SU-DHL-6 (cell line): ENCODE results near the gene FBXO42.
"Not testable (repeated sequence)": the region's sequence is repeated elsewhere in the genome, so short reads cannot be mapped to it uniquely, and the experiment has no call there.

Experiments
- H2AFZ ChIP-seq: fragments of 200-600 bp; sonication (generic); 2 replicates; pipeline ENCODE4 v1.6.1; 2014; ENCODE audit warnings: low read depth, mild to moderate bottlenecking, moderate library complexity, mixed read lengths, antibody characterized with exemption, low read length; ENCODE audit not compliant: severe bottlenecking
- H3F3A ChIP-seq: fragments of 200-600 bp; shearing (Covaris generic); 2 replicates; pipeline ENCODE4 v1.6.0; 2016; ENCODE audit warnings: antibody characterized with exemption, mild to moderate bottlenecking; ENCODE audit not compliant: insufficient read depth
- H3K27ac ChIP-seq: fragments of 200-600 bp; sonication (generic); 2 replicates; pipeline ENCODE4 v1.5.1; 2016; ENCODE audit warnings: low read depth, mild to moderate bottlenecking, low read length, moderate library complexity, mixed read lengths
- H3K27me3 ChIP-seq: fragments of 200-600 bp; sonication (generic), shearing (Covaris generic); 2 replicates; pipeline ENCODE4 v1.6.0; 2014; ENCODE audit warnings: mild to moderate bottlenecking, low read length
- H3K36me3 ChIP-seq: fragments of 200-600 bp; sonication (generic); 2 replicates; pipeline ENCODE4 v1.6.1; 2014; ENCODE audit warnings: mild to moderate bottlenecking, low read length, mixed read lengths
- H3K4me2 ChIP-seq: fragments of 300-600, 200-600 bp; shearing (Covaris generic), sonication (generic); 2 replicates; pipeline ENCODE4 v1.6.0; 2014; ENCODE audit warnings: low read length, low read depth, mild to moderate bottlenecking; ENCODE audit not compliant: poor library complexity, severe bottlenecking
- H3K4me3 ChIP-seq: fragments of 200-600 bp; sonication (generic); 2 replicates; pipeline ENCODE4 v1.5.1; 2014; ENCODE audit warnings: antibody characterized with exemption, low read length, mild to moderate bottlenecking, mixed read lengths; ENCODE audit not compliant: insufficient read depth, poor library complexity, severe bottlenecking
- H3K79me2 ChIP-seq: fragments of 200-600 bp; sonication (generic); 2 replicates; pipeline ENCODE4 v1.6.1; 2014; ENCODE audit warnings: mild to moderate bottlenecking, low read length, moderate library complexity; ENCODE audit not compliant: insufficient read depth
- H3K9ac ChIP-seq: fragments of 200-600 bp; sonication (generic); 2 replicates; pipeline ENCODE4 v1.7.0; 2014; ENCODE audit warnings: mild to moderate bottlenecking, low read length
- H3K9me2 ChIP-seq: fragments of 200-600 bp; sonication (generic); replicated peaks from 2 replicates; pipeline ENCODE4 v1.6.1; 2014; ENCODE audit warnings: low read length; ENCODE audit not compliant: insufficient read depth
- H3K9me3 ChIP-seq: fragments of 200-600 bp; sonication (generic); 2 replicates; pipeline ENCODE4 v1.6.1; 2014; ENCODE audit warnings: low read length, mixed read lengths; ENCODE audit not compliant: insufficient read depth
- H4K20me1 ChIP-seq: fragments of 200-600 bp; sonication (generic); 2 replicates; pipeline ENCODE4 v1.6.1; 2014; ENCODE audit warnings: low read depth, mild to moderate bottlenecking, antibody characterized with exemption, low read length, moderate library complexity, mixed read lengths
- CTCF ChIP-seq: fragments of 200-600 bp; sonication (generic); IDR thresholded peaks from one replicate; pipeline ENCODE4 v1.5.1; 2017; ENCODE audit warnings: antibody characterized with exemption, mild to moderate bottlenecking, low read length, moderate library complexity; ENCODE audit not compliant: insufficient read depth, poor library complexity, severe bottlenecking
- EZH2phosphoT487 ChIP-seq: fragments of 200-600 bp; sonication (generic), shearing (Covaris generic); conservative IDR thresholded peaks from 2 replicates; pipeline ENCODE4 v1.6.1; 2018; ENCODE audit warnings: mild to moderate bottlenecking, antibody characterized with exemption, low read length, moderate library complexity, mixed read lengths

The FBXO42 gene

GRCh38 chr1:16248007-16248436, 104.3 kb downstream of the FBXO42 start:
- no peaks in the 10 kb centered on the region for H3K9me3 ChIP-seq
- no peaks in the 10 kb centered on the region for H3K79me2 ChIP-seq
- H3K9me2 ChIP-seq: no peaks in the 10 kb centered on the region
- H3K27ac ChIP-seq: 0 out of 2 replicates have a peak overlapping the region, but pooled peaks have one; percentile 60
- H4K20me1 ChIP-seq: no peaks in the 10 kb centered on the region
- peaks cover 8% of the 10 kb centered on the region; the same call in 1 of the 2 replicates for H3F3A ChIP-seq
- H3K27me3 ChIP-seq: no peaks in the 10 kb centered on the region
- no peak overlapping the region for H2AFZ ChIP-seq
- H3K4me2 ChIP-seq: no peak overlapping the region
- no peaks in the 10 kb centered on the region for H3K36me3 ChIP-seq
- no peak overlapping the region for H3K9ac ChIP-seq
- no peak overlapping the region for H3K4me3 ChIP-seq
- TF ChIP-seq CTCF (no peak), EZH2phosphoT487 (no peak)

GRCh38 chr1:16247441-16247840, 104.8 kb downstream of the FBXO42 start:
- Histone ChIP-seq H4K20me1 (no peaks in the 10 kb centered on the region), H3K4me3 (no peak overlapping the region), H3K36me3 (no peaks in the 10 kb centered on the region), H3K9me2 (no peaks in the 10 kb centered on the region), H3K9me3 (no peaks in the 10 kb centered on the region), H3K27ac (no peak overlapping the region), H3F3A (peaks cover 8% of the 10 kb centered on the region; the same call in 1 of the 2 replicates), H3K27me3 (no peaks in the 10 kb centered on the region), H3K9ac (no peak overlapping the region), H2AFZ (no peak overlapping the region), H3K4me2 (no peak overlapping the region), H3K79me2 (no peaks in the 10 kb centered on the region)
- TF ChIP-seq EZH2phosphoT487 (no peak), CTCF (no peak)

GRCh38 chr1:16246961-16247360, 105.3 kb downstream of the FBXO42 start:
- no peaks in the 10 kb centered on the region for H4K20me1 ChIP-seq
- H3K36me3 ChIP-seq: no peaks in the 10 kb centered on the region
- no peaks in the 10 kb centered on the region for H3K79me2 ChIP-seq
- no peaks in the 10 kb centered on the region for H3K9me3 ChIP-seq
- H3K4me3 ChIP-seq: no peak overlapping the region
- H2AFZ ChIP-seq: no peak overlapping the region
- no peak overlapping the region for H3K9ac ChIP-seq
- no peak overlapping the region for H3K27ac ChIP-seq
- no peaks in the 10 kb centered on the region for H3K27me3 ChIP-seq
- peaks cover 8% of the 10 kb centered on the region; the same call in 1 of the 2 replicates for H3F3A ChIP-seq
- no peaks in the 10 kb centered on the region for H3K9me2 ChIP-seq
- no peak for TF ChIP-seq EZH2phosphoT487
- no peak overlapping the region for H3K4me2 ChIP-seq

GRCh38 chr1:16246239-16246638, 106.0 kb downstream of the FBXO42 start:
- not testable (repeated sequence) for H3K79me2 ChIP-seq, H3K4me3 ChIP-seq, H3K4me2 ChIP-seq, H3F3A ChIP-seq, H3K9me3 ChIP-seq, H3K9me2 ChIP-seq, H2AFZ ChIP-seq, H4K20me1 ChIP-seq, H3K36me3 ChIP-seq, H3K9ac ChIP-seq, H3K27ac ChIP-seq, H3K27me3 ChIP-seq
